NCI-H146 (cell line): ENCODE data around the gene DICER1.

ENCODE experiments used
- DNase-seq: peaks from one replicate; lab custom pipeline; 2025; lab: John Stamatoyannopoulos, UW

The DICER1 gene

DNA sequence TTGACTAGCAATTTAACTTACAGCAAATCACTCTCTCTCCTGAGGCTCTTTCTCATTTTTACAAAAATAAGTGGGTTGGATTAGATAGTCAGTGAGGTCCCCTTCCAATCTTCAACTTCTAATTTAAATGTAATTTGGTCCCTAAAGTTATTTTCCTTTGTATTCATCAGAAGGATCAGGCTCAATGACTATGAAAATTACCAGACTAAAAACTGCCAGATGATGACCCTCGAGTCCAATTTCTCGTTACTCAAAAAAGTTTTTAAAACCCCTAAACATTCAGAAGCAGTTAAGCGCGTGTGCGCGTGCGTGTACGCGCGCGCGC, 34.7 kb downstream of the DICER1 start:
- no peak for DNase-seq

DNA sequence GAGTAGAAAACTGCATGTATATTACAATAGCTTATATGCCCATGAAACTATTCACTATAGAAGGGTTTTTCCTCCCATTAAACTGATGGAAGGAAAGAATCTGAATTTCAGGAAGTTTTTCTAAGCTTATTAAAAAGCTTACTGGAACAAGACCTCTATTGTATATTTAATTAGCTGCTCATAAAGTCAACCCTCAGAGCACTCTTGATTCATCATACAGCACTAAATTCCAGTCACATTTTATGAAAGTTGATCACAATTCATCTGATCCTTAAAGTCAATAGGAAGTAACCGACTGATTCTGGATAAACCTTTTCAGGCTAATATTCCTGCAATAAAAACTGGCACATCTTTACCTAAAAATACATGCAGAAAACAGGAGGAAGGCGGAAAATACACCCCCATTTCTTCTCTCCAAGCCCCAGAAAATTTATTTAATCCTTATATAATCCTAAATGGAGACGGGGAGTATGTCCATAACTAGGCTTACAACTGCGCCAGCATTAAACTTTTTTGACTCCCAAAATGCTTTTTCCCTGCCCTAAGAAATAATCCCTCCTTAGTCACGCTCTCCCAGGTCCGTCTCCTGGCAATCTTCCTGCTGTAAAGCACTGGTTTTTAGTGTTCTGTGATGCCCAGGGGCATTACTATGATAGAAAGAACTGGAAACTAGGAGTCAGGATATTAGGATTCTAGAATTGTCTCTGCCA, 35.3 kb downstream of the DICER1 start:
- no peak for DNase-seq

DNA sequence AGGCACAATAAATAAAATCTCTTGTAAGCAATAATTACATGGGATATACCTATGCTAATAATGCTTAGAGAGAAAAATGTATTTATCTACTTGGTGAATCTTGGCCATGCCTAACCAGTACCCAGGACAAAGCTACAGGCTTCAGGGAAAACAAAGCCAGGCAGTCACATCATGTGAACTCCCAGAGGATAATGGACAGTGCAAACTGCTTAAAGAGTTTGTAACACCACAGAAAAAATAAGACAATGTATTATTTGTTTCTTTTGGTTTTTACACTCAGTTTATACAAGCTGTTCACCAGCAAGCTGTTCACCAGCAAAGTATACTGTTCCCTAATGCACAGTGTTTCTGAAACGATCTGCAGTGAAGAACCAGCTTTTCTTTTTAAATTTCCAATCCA, 38.0 kb downstream of the DICER1 start:
- DNase-seq = no peak

DNA sequence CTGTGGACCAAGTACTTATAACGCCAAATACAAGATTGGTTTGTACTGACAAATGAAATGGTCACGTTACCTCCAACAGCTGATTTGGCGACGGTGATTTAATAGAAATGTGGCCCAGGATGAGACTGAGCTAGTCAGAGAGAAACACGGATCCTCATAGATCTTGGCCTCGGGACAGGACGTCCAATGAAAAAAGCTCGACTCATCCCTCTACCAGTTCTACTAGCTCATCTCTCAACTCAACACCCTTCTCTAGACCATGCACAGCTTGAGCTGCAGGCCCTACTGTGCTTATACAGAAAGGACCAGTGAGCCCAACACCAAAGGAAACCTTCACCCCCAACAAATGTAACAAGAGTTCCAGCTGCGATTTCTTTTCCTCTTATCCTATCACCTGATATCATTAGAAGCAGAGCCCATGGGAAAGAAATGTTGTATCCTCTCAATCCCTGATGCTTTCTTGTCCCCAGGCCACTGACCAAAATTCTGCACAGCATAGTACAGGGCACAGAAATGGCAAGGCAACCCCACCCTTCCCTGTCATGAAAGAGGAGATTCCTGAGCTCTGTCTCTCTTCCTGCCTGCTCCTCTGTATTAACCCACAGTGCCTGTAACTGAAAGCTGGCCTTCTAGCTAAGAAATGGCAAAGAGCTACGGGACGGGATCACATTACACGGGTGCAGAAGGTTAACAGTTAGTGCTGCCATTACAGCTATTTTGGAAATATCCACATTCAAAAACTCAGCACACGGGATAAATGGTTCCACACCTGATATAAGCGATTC, 39.2 kb downstream of the DICER1 start:
- no peak for DNase-seq

- no peak for DNase-seq
These were observed 43.9 kb downstream of the DICER1 start for GRCh38 chr14:95113476-95113875.

DNA sequence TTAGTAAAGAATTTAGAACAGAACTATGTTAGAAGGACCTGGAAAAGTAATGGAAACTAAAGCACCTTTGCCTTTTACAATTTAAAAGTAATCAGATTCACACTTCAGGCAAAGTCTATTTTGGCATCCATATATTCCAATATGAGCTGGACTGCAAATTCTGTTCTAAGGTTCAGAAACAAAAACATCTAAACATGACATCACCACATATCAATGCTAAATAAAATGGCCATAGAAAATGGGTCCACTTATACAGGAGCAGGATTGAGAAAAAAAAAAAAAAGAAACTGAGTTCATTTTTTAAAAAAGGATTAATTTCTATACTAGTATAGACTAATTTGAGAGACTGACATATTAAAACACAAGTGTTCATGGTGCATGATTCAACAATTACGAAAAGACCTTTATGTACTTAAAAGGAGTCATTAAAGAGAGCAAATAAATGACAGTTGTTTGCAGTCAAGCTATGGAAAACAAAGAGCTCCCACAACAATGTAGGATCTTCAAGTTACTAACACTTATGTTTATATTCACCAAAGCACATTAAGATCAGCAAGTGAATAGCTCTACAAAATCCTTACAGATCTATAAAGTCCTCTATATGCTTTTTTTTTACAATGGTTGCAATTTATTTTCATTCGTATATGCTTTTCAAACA, 45.7 kb downstream of the DICER1 start:
- no peak for DNase-seq

GRCh38 chr14:95110178-95110577, 47.2 kb downstream of the DICER1 start:
- DNase-seq = no peak

DNA sequence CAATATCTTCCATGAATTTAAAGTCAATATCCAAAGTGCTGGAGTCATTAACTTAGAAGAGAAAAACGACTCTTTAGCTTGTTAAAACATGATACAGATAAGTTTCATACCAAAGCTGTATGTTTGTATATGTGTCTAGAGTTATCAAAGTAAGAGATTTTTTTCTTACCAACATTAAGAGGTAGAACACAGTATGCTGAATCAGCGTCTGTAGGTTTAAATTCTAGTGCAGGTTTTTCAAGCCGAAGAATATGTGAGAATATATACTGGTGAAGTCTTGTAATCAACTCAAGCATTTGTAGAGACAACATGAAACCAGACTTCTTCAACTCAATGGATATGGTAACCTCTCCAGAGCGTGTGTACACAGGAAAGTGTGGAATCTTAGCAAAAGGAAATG, 49.6 kb downstream of the DICER1 start:
- DNase-seq = no peak

DNA sequence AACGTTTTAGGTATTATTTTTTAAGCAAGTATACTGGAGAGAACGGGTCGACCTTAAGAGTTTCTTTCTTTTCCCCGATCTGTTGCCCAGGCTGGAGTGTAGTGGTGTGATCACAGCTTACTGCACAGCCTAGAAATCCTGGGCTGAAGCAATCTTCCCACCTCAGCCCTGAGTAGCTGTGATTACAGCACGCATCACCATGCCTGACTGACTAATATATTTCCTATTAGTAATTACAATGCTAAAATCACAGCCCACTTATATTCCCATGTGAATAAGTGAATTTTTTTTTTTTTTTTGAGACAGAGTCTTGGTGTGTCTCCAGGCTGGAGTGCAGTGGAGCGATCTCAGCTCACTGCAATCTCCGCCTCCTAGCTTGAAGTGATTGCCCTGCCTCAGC, 50.4 kb downstream of the DICER1 start:
- DNase-seq = no peak

DNA sequence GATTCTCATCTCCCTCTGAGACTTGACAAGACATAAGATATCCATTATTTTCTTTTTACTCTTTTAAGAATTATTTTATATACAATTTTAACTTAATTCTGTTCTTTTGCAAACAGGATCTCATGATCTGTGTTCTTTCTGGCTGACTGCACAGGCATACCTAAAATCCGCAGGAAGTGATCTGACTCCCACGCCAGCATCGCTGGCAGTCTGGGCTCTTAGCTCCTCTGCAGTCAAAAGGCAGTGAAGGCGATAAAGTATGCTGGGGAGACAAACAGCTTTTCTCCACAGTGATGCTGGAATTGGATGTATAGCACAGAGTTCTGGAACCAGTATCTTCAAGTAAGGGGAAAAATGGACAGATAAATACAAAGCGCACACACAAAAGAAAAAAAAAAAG, 52.4 kb downstream of the DICER1 start:
- DNase-seq = no peak

GRCh38 chr14:95102680-95103044, 54.7 kb downstream of the DICER1 start:
- no peak for DNase-seq

GRCh38 chr14:95101736-95102679, 55.3 kb downstream of the DICER1 start:
- no peak for DNase-seq

DNA sequence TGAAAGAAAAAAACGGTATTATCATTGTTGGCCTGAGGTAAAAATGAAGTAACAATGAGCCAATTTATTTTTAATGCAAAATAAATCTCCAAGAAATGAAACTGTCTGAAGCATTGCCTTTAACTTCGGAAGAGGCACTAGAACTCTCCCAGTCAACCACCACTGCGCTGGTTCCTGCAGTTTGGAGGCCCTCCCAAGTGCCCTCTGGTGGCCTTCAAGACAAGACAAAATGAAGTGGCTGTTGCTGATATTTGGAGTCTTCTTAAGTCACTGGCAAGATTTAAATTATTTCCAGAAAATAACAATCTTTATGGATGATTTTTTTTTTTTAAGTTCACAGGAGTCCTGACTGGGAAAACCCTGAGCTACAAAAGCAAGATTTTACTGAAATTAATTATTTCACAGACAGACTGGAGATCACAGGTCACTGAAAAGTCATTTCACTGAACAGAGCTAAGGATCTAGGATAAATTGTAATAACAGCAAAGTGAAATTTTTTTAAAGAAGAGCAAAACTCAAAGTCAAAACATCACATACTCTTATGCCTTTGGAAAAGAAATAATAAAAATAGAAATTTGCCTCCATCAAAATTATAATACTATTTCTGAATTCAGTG, 58.2 kb downstream of the DICER1 start:
- DNase-seq = peak; percentile 48

DNA sequence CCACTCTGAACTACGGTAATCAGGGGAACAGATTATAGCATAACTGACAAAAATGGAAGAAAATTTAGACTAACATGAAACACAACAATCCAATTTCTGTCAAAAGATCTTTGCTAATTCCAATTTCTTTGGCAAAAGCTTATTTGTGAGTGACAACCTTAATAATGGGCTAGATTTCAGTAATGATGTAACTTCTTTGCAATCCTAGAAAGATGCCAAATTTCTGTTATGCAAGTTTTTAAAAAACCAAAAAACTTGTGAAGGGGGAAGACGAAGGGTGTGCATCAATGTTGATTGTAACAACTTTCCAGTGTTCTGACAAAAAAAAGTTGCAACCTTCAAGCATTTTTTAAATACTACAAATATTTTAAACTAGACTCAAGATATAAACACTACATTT, 59.9 kb downstream of the DICER1 start:
- no peak for DNase-seq

DNA sequence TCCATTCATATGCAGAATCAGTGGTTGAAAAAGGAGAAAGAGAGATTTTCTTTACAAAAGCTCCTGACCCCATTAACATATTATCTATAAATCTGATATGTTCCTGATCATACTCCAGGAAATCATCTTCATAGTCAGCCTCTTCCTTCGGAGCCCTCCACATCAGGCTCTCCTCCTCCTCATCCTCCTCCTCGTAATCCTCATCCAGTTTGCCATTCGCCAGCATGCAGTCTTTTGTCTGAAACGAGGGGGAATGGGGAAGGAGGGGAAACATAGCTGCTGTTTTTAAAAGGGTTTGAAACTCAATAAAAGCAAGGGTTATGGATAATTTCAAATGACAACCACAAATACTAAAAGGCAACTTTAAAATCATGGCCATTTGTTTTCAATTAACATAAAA, 60.9 kb downstream of the DICER1 start:
- no peak for DNase-seq

GRCh38 chr14:95095996-95096395, 61.3 kb downstream of the DICER1 start:
- DNase-seq = peak; percentile 41

DNA sequence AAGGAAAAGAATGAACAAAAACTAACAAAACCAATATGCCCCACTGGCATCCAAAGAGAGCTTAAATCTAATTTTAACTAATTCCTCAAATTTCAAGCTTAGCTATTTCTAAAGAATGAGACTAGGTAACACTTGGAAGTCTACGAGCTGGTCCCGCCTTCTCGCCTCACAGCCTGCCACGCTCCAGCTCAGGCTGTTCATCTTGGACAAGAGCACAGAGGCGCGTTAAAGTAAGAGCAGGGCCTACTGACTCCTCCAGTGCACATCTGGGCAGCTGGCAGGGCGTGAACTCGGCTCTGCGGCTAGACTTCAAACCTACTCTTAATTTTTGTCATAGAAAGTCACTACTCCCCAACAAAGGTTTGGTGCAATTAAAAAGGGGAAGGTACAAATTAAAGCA, 64.6 kb downstream of the DICER1 start:
- DNase-seq = no peak

- DNase-seq = no peak
These were observed 65.7 kb downstream of the DICER1 start for GRCh38 chr14:95091581-95091980.

DNA sequence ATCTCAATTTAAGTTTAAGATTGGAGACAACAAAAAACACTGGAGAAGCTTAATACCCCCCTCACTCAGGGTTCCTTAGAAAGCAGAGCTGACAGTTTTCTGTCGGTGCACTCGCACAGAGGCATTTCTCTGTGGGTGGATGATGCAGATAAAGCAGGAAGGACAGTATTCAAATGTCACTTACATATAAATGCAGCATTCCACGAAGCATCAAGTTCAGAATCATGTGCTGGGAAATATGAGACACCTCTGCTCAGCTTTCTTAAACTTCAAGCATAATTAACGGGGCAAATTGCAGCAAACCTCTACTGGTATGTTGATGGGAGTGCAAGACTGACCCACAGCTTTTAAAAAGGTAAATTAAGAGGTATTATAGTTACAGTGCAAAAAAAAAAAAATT, 68.7 kb downstream of the DICER1 start:
- no peak for DNase-seq

- no peak for DNase-seq
These were observed 69.7 kb downstream of the DICER1 start for GRCh38 chr14:95087619-95088018.

DNA sequence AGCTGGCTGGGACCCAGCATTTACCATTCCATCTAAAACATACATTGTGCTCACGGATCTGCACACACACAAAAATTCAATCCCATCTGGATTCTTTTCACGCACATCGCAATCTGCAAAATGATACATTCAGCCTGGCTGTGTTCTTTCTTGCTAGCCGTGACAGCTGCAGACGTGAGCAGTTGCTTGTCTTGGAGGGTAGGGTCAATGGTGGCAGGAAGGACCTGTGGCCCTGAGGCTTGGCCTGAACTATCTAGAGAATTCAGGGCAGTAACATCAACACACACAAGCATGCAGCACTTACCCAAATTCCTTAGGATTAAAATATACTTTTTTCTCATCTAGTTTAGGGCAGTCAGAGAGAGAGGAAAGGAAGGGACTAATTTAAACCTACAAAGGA, 72.0 kb downstream of the DICER1 start:
- no peak for DNase-seq

DNA sequence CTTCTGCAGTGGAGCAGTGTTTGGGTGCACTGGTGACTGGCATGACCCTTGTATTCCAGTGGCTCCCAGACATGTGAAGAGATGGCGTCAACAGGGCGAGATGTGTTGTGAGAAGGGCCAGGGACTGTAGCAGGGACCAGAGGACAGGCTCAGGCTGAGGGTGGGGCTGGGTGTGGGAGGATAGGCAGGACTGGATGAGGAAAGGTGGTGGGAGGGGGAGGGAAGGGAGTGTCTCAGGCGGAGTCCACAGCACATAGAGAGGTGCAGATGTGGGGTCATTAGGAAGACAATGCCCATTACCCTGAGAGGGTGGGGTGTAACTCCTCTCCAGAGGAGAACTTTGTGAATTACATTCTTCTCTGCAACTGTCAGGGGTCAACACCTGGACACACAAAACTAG, 78.5 kb downstream of the DICER1 start:
- no peak for DNase-seq
